Stomach (tissue), 9 donors: ENCODE results near the gene MYL11. TPM values are rescaled to one million over a fixed set of nuclear protein-coding genes. Genes with fewer than 3 reads are reported as not detected.

Experiments used
- DNase-seq, 2 donors: peaks; one replicate each; pipeline versions ENCODE4 v3.0.0 to v3.0.0-alpha.2; 2013 to 2019
- H3K27ac ChIP-seq, 5 donors: fragments of 200-600 bp in 4 of 5; sonication (generic) in 4 of 5; one replicate each; pipeline ENCODE4 v1.5.1; 2013 to 2019; ENCODE audit warnings: mild to moderate bottlenecking in 1 of 5, moderate library complexity in 1 of 5
- H3K27me3 ChIP-seq, 3 donors: fragments of 200-600 bp; sonication (generic); one replicate each; pipeline ENCODE4 v1.5.1; 2017 to 2019; ENCODE audit warnings: mixed run types in 1 of 3
- H3K36me3 ChIP-seq, 4 donors: fragments of 200-600 bp; sonication (generic); 1 replicate in 3 of 4; 2 replicates in 1 of 4; pipeline ENCODE4 v1.5.1; 2016 to 2019
- H3K4me1 ChIP-seq, 4 donors: fragments of 200-600 bp; sonication (generic); one replicate each; pipeline ENCODE4 v1.5.1; 2016 to 2019
- H3K4me3 ChIP-seq, 4 donors: fragments of 200-600 bp; sonication (generic) in 3 of 4; one replicate each; pipeline ENCODE4 v1.5.1; 2016 to 2019; ENCODE audit warnings: mild to moderate bottlenecking in 1 of 4
- H3K9me3 ChIP-seq, 4 donors: fragments of 200-600 bp; sonication (generic); one replicate each; pipeline ENCODE4 v1.5.1; 2016 to 2019
- EP300 ChIP-seq: sonication (generic); formaldehyde crosslinking; IDR thresholded peaks from one replicate; pipeline ENCODE4 v1.6.1; 2017; ENCODE audit warnings: antibody characterized with exemption
- POLR2A ChIP-seq, 4 donors: fragments of 450-650 bp; IDR thresholded peaks; one replicate each; pipeline ENCODE4 v1.6.1; 2016; ENCODE audit warnings: antibody characterized with exemption in 4 of 4, control low read depth in 2 of 4, mild to moderate bottlenecking in 1 of 4, moderate library complexity in 1 of 4
- POLR2AphosphoS5 ChIP-seq, 3 donors: sonication (generic); formaldehyde crosslinking; IDR thresholded peaks; one replicate each; pipeline ENCODE4 v1.6.1; 2016; ENCODE audit warnings: antibody characterized with exemption in 3 of 3
- WGBS, 5 donors: extraction: QIAGEN DNeasy Blood & Tissue Kit in 3 of 5; methylation state at CpG; one replicate each; pipeline versions ENCODE4 v1.1.5 to v1.1.7; 2013 to 2018; 5-methylcytosine and 5-hydroxymethylcytosine counted together
- intact Hi-C: fragments of 100-400 bp; cut with DNase I; formaldehyde crosslinking; loops from one replicate; pipeline ENCODE4 v1.15.1; 2023; ENCODE audit warnings: low total_unique reads
- polyA plus RNA-seq, 3 donors: library from polyadenylated mRNA; stranded (reverse); fragments of 200-250 nt; gene quantifications; one replicate each; pipeline ENCODE4 v1.2.3, GENCODE V29; 2013
- total RNA-seq, 5 donors: library from RNA; depleted of rRNA; stranded (reverse); fragments of >200 nt; gene quantifications; one replicate each; pipeline versions ENCODE4 v1.1.0 to v1.2.3, GENCODE V29; 2014 to 2016
- TF ChIP-seq, protein P1 (sequence below), 7 experiments: fragments of 450-650 bp in 4 of 7; fragments of 200-600 bp in 3 of 7; sonication (generic) in 3 of 7; IDR thresholded peaks; one replicate each; pipeline ENCODE4 v1.5.1; 2016 to 2019; ENCODE audit warnings: antibody characterized with exemption in 7 of 7, control low read depth in 2 of 7, mild to moderate bottlenecking in 1 of 7
- donor health status: healthy with polysubstance abuse.
- donor health status: Bipolar disorder and iron deficiency.
- donor health status: healthy.

The MYL11 gene
- total and polyA plus RNA-seq, 8 donors: 1.6 to 4.7 TPM; not detected in 6

DNA sequence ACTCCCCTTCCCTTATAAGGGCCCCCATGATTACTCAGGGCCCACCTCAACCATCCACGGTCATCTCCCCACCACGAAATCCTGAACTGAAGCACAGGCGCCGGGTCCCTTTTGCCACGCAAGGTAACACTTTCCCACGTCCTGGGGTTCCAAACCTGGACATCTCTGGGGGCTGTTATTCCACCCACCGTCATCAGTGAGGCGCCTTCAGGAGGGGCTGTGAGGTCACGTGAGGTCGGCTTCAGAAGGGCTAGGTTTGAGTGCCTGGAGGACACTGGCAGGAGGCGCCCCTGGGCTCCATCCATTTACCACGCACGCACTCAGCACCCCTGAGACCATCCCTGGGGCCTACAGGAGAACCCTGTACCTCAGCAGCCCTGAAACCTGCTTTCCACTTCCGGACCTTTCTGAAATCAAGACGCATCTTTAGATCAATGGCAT is 23.6 kb upstream of the MYL11 start:
- no peaks in the 10 kb centered on the region for H3K9me3 ChIP-seq
- H3K36me3 ChIP-seq: peaks cover 26 to 45% (median 41%) of the 10 kb centered on the region in 4 donors
- DNase-seq: no peak
- 84 to 93% (median 91%) methylated on average over 13 to 15 of the region's 15 CpGs for WGBS, 5 donors
- no peaks in the 10 kb centered on the region for H3K27me3 ChIP-seq
- peaks cover 37 to 52% (median 43%) of the 10 kb centered on the region in 4 donors for H3K4me1 ChIP-seq
- no peak overlapping the region for H3K4me3 ChIP-seq
- peak overlapping the region in 2 of 5 donors; percentile 97 to 98 for H3K27ac ChIP-seq
- intact Hi-C loops: no loop called here
- TF ChIP-seq EP300 (no peak), POLR2AphosphoS5 (IDR thresholded peaks at IDR 0.05) (no peak), POLR2A (IDR thresholded peaks at IDR 0.05) (no peak)
- TF ChIP-seq, protein P1, sequence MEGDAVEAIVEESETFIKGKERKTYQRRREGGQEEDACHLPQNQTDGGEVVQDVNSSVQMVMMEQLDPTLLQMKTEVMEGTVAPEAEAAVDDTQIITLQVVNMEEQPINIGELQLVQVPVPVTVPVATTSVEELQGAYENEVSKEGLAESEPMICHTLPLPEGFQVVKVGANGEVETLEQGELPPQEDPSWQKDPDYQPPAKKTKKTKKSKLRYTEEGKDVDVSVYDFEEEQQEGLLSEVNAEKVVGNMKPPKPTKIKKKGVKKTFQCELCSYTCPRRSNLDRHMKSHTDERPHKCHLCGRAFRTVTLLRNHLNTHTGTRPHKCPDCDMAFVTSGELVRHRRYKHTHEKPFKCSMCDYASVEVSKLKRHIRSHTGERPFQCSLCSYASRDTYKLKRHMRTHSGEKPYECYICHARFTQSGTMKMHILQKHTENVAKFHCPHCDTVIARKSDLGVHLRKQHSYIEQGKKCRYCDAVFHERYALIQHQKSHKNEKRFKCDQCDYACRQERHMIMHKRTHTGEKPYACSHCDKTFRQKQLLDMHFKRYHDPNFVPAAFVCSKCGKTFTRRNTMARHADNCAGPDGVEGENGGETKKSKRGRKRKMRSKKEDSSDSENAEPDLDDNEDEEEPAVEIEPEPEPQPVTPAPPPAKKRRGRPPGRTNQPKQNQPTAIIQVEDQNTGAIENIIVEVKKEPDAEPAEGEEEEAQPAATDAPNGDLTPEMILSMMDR (IDR thresholded peaks at IDR 0.05): no peak

DNA sequence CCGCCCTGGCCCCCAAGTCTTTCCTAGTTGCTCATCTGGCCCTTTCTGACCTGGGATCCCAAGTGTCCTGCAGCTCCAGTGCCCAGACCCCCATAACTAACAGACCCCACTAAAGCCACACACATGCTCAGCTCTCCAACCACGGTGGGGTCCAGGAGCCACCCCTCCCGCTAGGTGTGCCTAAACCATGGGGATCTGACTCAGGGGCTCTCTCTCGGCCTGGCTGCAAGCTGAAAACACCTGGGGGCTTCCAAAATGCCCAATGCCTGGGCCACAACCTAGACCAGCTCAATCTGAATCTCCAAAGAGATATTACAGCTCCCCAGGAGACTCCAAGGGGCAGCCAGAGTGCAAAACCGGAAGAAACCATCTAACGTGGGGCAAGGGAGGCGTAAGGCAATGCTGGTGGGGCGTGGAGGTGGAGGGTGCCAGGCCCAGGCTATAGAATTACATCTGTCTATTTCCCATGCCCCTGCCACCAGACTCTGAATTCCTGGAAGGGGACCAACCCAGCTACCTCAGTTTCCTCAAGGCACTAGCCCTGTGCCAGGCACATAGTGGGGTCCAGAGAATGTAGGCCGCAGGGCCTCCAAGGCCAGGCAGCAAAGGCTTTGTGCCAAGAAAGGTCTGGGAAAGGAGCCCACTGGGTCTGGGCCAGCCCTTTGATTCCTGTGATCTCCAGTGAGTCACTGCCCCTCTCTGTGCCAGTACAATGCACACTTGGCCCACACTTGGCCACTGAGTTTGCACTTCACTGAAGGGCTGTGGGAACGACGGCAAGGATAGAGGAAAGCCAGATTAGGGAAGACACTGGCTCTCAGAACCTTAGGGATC is 22.8 kb upstream of the MYL11 start:
- TF ChIP-seq POLR2A (IDR thresholded peaks at IDR 0.05) (no peak), EP300 (no peak), POLR2AphosphoS5 (IDR thresholded peaks at IDR 0.05) (peak in 2 of 3 donors; percentile 66 to 91)
- TF ChIP-seq, protein P1 (IDR thresholded peaks at IDR 0.05): no peak
- intact Hi-C loops: no loop called here
- Histone ChIP-seq H3K4me3 (no peak overlapping the region), H3K27ac (peak overlapping the region in 4 of 5 donors; percentile 95 to 98 (median 97)), H3K27me3 (no peaks in the 10 kb centered on the region), H3K36me3 (peaks cover 26 to 45% (median 41%) of the 10 kb centered on the region in 4 donors), H3K4me1 (peaks cover 45 to 60% (median 51%) of the 10 kb centered on the region in 4 donors), H3K9me3 (no peaks in the 10 kb centered on the region)
- peak in 1 of 2 donors; percentile 92 for DNase-seq
- WGBS, 5 donors: 59 to 65% (median 62%) methylated on average over 11 of the region's 11 CpGs

DNA sequence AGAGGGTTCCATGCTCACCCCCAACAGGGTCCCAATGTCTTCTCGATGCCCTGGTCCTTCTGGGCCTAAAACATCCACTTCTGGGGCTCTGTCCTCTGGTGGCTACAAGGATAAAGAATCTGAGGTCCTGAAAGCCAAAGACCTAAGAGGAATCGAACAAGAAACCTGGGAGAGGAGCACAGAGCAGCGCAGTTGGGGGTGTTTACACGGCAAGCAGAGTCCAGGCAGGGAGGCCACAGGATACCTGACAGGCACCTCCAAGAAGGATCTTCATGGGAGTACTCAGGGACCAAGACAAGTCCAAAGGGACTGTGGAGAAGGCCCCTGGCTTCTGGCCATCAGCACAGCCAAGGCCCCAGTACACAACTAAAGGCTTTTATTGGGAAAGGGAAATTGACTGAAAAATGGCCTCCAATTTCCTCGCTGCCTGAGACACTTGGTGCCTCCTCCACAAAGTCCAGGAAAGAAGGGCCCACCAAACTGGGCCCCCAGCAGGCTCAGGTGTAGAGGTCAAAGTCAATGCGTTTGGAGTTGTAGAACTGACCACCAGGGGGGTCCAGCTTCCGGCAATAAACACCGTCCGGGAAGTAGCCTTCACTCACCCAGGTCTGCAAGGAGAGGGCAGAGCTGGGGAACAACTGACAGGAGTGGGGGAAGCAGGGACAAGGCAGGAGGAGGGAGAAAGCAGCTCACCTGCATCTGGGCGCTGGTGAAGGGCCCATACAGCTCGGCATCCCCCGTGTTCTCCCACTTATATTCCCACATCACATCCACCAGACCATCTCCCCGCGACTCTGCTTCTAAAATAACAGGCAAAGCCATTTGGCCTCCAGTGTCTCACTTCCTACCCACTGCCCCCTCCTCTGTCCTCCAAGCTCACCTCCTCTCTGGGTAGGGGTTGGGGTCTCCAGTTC is 21.9 kb upstream of the MYL11 start:
- Histone ChIP-seq H3K9me3 (no peaks in the 10 kb centered on the region), H3K27ac (peak overlapping the region in 4 of 5 donors; percentile 95 to 98 (median 97)), H3K27me3 (no peaks in the 10 kb centered on the region), H3K4me1 (peaks cover 49 to 69% (median 59%) of the 10 kb centered on the region in 4 donors), H3K36me3 (peaks cover 29 to 54% (median 50%) of the 10 kb centered on the region in 4 donors), H3K4me3 (peak overlapping the region in 1 of 4 donors; percentile 92)
- TF ChIP-seq EP300 (no peak), POLR2AphosphoS5 (IDR thresholded peaks at IDR 0.05) (no peak), POLR2A (IDR thresholded peaks at IDR 0.05) (no peak)
- TF ChIP-seq, protein P1 (IDR thresholded peaks at IDR 0.05): no peak
- intact Hi-C loops: no loop called here
- WGBS, 5 donors: 82 to 86% (median 85%) methylated on average over 14 of the region's 14 CpGs
- no peak for DNase-seq
